Measurements from ENCODE around the gene CNPPD1. TPM values are rescaled to one million over a fixed set of nuclear protein-coding genes. Genes with fewer than 3 reads are reported as not detected.

The CNPPD1 gene
- total and polyA plus RNA-seq, 8 donors: 20.1 to 32.9 (median 26.1) TPM

DNA sequence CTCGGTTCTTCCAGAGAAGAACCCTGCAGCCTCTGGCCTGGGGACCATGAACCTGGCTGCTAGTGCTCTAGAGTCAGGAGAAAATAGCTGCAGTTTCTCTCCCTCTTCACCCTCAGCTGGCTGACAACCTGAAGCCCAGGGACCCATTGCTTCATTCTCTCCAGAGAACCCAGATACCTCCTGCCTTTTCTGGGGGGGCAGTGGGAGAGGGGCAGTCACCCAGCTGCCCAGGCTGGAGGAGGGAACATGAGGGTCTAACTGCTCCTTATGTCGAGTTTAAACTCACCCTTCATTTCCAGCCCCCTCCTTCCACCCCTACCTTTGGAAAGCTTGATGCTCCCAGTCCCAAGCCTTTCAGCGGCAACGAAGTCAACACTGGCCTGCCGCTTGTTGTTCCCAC is 22.2 kb upstream of the CNPPD1 start:
- intact Hi-C loops (cut with DNase I): no loop called here
- ATAC-seq: no peak
- no peaks in the 10 kb centered on the region for H3K27me3 ChIP-seq
- H3K27ac ChIP-seq: no peak overlapping the region
- H3K4me1 ChIP-seq: no peaks in the 10 kb centered on the region
- peak in 1 of 6 donors; percentile 3 for DNase-seq
- H3K36me3 ChIP-seq: no peaks in the 10 kb centered on the region
- TF ChIP-seq CTCF (IDR thresholded peaks at IDR 0.05): no peak
- no peak for FAIRE-seq
- H3K9me3 ChIP-seq: no peaks in the 10 kb centered on the region
- no peak overlapping the region for H3K4me3 ChIP-seq
- WGBS, 2 donors: 80 to 83% methylated on average over 5 of the region's 5 CpGs

- no peak for FAIRE-seq
- no peaks in the 10 kb centered on the region for H3K4me1 ChIP-seq
- no peaks in the 10 kb centered on the region for H3K27me3 ChIP-seq
- H3K4me3 ChIP-seq: no peak overlapping the region
- intact Hi-C loops (cut with DNase I): no loop called here
- H3K9me3 ChIP-seq: no peaks in the 10 kb centered on the region
- no peaks in the 10 kb centered on the region for H3K36me3 ChIP-seq
- no peak overlapping the region for H3K27ac ChIP-seq
- no peak for TF ChIP-seq CTCF (IDR thresholded peaks at IDR 0.05)
- DNase-seq: peak in 1 of 6 donors; percentile 0
- no peak for ATAC-seq
- 92 to 100% methylated on average over 1 of the region's 1 CpG for WGBS, 2 donors
Observed at GRCh38 chr2:219197388-219197787, 20.7 kb upstream of the CNPPD1 start.

- Histone ChIP-seq H3K4me1 (no peaks in the 10 kb centered on the region), H3K27me3 (no peaks in the 10 kb centered on the region), H3K4me3 (no peak overlapping the region), H3K36me3 (peaks cover 0 to 17% (median 7%) of the 10 kb centered on the region in 3 donors), H3K27ac (no peak overlapping the region), H3K9me3 (no peaks in the 10 kb centered on the region)
- DNase-seq (peak in 1 of 6 donors; percentile 2), ATAC-seq (no peak), FAIRE-seq (no peak)
- no peak for TF ChIP-seq CTCF (IDR thresholded peaks at IDR 0.05)
- intact Hi-C loops (cut with DNase I): no loop called here
- 87 to 89% methylated on average over 7 of the region's 7 CpGs for WGBS, 2 donors
Observed at GRCh38 chr2:219186754-219187456, 10.2 kb upstream of the CNPPD1 start.

GRCh38 chr2:219184121-219184520 is 7.4 kb upstream of the CNPPD1 start:
- FAIRE-seq (no peak), ATAC-seq (no peak), DNase-seq (peak in 1 of 6 donors; percentile 4)
- Histone ChIP-seq H3K9me3 (no peaks in the 10 kb centered on the region), H3K36me3 (peaks cover 0 to 36% (median 15%) of the 10 kb centered on the region in 3 donors), H3K4me3 (no peak overlapping the region), H3K4me1 (peaks cover 5 to 7% (median 6%) of the 10 kb centered on the region in 3 donors), H3K27ac (no peak overlapping the region), H3K27me3 (no peaks in the 10 kb centered on the region)
- no peak for TF ChIP-seq CTCF (IDR thresholded peaks at IDR 0.05)
- 96 to 98% methylated on average over 2 of the region's 2 CpGs for WGBS, 2 donors
- intact Hi-C loops (cut with DNase I): no loop called here

DNA sequence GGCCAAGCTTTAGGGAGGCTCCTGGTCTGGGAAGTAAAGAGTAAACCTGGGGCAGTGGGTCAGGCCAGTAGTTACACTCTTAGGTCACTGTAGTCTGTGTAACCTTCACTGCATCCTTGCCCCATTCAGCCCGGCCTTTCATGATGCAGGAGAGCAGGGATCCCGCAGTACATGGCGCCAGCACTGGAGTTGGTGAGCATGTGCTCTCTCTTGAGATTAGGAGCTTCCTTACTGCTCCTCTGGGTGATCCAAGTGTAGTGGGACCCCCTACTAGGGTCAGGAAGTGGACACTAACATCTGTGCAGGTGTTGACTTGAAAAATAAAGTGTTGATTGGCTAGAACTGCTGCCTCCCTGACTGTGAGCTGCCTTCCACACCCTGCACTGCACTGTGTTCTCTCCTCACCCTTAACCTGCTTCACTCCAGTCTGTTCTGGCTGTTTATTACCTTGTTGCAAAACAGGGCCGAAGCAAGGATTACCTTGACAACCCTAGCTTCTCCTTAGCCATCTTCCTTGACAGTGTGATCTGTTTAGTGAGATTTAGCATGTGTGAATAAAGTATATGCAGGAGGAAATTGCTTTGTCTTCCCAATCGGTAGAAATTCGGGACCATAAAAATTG is 6.5 kb upstream of the CNPPD1 start:
- no peak overlapping the region for H3K27ac ChIP-seq
- no peak overlapping the region for H3K4me3 ChIP-seq
- DNase-seq (peak in 1 of 6 donors; percentile 12), FAIRE-seq (no peak), ATAC-seq (no peak)
- H3K36me3 ChIP-seq: peaks cover 0 to 36% (median 15%) of the 10 kb centered on the region in 3 donors
- no peaks in the 10 kb centered on the region for H3K27me3 ChIP-seq
- no peaks in the 10 kb centered on the region for H3K9me3 ChIP-seq
- 87 to 89% methylated on average over 6 of the region's 6 CpGs for WGBS, 2 donors
- TF ChIP-seq CTCF (IDR thresholded peaks at IDR 0.05): no peak
- intact Hi-C loops (cut with DNase I): no loop called here
- peaks cover 8 to 11% (median 11%) of the 10 kb centered on the region in 3 donors for H3K4me1 ChIP-seq
